MM.1S (cell line): Measurements from ENCODE around the gene RIC8A.

Experiments used
- CTCF ChIP-seq: fragments of 300-600 bp; sonication (generic); IDR thresholded peaks from 2 replicates; pipeline ENCODE4 v1.5.1; 2016; ENCODE audit warnings: antibody characterized with exemption, low read length, mixed read lengths
- EZH2 ChIP-seq: fragments of 300-600 bp; sonication (generic); optimal IDR thresholded peaks from 2 replicates; pipeline ENCODE3; 2017; ENCODE audit warnings: low read depth, mild to moderate bottlenecking, antibody characterized with exemption, low read length, mixed read lengths
- EZH2phosphoT487 ChIP-seq: fragments of 300-600 bp; sonication (generic); IDR thresholded peaks from 2 replicates; pipeline ENCODE4 v1.6.1; 2018; ENCODE audit warnings: antibody characterized with exemption, low read length

- no peak for TF ChIP-seq CTCF
- no peak for TF ChIP-seq EZH2
- TF ChIP-seq EZH2phosphoT487: no peak
These were observed 3.3 kb downstream of the RIC8A start for GRCh38 chr11:210803-211180.
